IPS-18c (cell line): ENCODE results near the gene PROX1.
A peak's percentile ranks its signal among the peaks of the same experiment; 100 is the strongest.

Source experiments
- H3K4me3 ChIP-seq: 2 replicates; pipeline ENCODE4 v1.7.0; 2013; ENCODE audit warnings: low read depth, mild to moderate bottlenecking, low read length, moderate library complexity; ENCODE audit not compliant: insufficient read depth
- H3K9me3 ChIP-seq: one replicate; pipeline ENCODE4 v1.6.1; 2013; ENCODE audit warnings: mild to moderate bottlenecking, low read length, moderate library complexity; ENCODE audit not compliant: control insufficient read depth, insufficient read depth

PROX1 gene, protein sequence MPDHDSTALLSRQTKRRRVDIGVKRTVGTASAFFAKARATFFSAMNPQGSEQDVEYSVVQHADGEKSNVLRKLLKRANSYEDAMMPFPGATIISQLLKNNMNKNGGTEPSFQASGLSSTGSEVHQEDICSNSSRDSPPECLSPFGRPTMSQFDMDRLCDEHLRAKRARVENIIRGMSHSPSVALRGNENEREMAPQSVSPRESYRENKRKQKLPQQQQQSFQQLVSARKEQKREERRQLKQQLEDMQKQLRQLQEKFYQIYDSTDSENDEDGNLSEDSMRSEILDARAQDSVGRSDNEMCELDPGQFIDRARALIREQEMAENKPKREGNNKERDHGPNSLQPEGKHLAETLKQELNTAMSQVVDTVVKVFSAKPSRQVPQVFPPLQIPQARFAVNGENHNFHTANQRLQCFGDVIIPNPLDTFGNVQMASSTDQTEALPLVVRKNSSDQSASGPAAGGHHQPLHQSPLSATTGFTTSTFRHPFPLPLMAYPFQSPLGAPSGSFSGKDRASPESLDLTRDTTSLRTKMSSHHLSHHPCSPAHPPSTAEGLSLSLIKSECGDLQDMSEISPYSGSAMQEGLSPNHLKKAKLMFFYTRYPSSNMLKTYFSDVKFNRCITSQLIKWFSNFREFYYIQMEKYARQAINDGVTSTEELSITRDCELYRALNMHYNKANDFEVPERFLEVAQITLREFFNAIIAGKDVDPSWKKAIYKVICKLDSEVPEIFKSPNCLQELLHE

DNA sequence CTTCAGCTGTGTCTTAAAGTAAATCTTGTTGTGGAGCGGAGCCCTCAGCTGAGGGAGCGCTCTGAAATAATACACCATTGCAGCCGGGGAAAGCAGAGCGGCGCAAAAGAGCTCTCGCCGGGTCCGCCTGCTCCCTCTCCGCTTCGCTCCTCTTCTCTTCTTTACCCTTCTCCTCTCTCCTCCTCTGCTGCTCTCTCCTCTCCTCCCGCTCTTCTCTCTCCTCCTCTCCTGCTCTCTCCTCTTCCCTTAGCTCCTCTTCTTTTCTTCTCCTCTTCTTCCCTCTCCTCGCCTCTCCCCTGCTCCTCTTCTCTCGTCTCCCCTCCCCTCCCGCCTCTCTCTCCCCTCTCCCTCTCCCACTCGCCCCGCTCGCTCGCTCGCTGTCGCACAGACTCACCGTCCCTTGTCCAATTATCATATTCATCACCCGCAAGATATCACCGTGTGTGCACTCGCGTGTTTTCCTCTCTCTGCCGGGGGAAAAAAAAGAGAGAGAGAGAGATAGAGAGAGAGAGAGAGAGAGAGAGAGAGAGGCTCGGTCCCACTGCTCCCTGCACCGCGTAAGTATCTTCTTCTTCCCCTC is at the start of gene PROX1:
Gene PROX1 (plus strand): TSS at position 47 of the 580 bp plus-strand sequence. CDS start 8,563 bp downstream, outside the sequence.
- H3K4me3 ChIP-seq: peak within 1 kb of the TSS; percentile 64
- no peaks in the 10 kb centered on the region for H3K9me3 ChIP-seq

DNA sequence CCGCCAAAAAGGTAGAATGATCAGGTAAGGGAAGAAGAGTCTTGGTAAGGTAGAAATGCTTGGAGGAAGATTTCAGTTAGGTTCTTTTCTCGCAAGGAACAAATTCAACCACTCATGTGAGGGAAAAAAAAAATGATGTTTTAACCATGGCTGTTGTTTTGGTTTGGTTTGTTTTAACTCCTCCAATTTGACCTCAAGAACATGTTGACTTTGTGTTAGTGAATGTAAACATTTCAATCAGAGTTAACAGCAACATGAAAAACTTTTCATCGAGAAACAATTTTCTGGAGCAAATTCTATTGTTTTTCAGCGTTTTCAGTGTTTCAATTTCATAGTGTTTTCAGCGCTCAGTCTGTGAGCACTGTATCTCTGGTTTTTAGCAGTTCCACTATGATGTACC is 49.0 kb upstream of the PROX1 start:
- Histone ChIP-seq H3K9me3 (no peaks in the 10 kb centered on the region), H3K4me3 (no peak overlapping the region)

DNA sequence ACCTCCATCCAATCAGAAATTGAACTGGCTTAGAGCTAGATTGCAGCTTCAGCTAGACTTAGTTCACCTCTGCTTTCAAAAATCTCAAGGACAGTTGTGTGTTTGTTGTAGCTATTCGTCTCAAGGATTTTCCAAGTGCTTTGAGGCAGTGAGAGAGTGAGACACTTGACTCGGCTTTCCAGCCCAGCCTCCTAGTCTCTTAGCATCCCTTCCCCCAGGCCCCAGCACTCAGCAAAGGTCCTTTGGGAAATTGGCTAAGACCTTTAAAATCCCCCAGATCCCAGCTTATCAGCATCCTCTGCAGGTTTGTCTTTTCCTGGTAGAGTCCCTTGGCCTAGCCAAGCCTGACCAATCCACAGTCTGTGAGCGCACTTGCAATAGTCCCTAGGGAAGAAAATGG is 47.9 kb upstream of the PROX1 start:
- H3K9me3 ChIP-seq: no peaks in the 10 kb centered on the region
- no peak overlapping the region for H3K4me3 ChIP-seq

- Histone ChIP-seq H3K4me3 (no peak overlapping the region), H3K9me3 (no peaks in the 10 kb centered on the region)
Measured at GRCh38 chr1:213940947-213941346, 46.8 kb upstream of the PROX1 start.

- no peak overlapping the region for H3K4me3 ChIP-seq
- no peaks in the 10 kb centered on the region for H3K9me3 ChIP-seq
Measured at GRCh38 chr1:213942061-213942460, 45.7 kb upstream of the PROX1 start.

DNA sequence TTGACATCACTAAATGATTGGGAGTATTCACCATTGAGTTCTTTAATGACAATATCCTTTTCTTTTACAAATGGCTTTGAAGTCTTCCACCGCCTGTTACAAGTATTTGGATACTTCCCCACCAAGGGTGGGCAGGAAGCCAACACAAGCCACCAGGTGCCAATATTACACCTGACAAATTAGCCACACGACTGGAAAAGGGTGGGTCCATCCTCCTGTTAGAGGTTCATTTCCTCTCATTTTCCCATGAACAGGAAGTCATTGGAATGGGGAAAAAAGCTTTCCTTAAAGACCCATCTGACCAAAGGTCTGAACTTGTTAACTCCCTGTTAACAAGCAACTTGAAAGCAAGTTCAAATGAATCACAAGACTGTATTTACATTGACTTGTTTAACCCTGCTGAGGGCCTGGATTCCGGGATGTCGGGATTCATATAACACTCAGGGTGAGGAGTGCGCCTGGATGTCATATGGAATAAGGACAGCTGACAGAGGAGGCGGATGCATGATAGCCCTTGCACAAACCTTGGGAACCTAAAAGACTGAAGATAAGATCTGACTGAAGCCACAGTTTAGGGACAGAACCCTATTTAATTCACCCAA is 40.5 kb upstream of the PROX1 start:
- Histone ChIP-seq H3K4me3 (no peak overlapping the region), H3K9me3 (no peaks in the 10 kb centered on the region)

DNA sequence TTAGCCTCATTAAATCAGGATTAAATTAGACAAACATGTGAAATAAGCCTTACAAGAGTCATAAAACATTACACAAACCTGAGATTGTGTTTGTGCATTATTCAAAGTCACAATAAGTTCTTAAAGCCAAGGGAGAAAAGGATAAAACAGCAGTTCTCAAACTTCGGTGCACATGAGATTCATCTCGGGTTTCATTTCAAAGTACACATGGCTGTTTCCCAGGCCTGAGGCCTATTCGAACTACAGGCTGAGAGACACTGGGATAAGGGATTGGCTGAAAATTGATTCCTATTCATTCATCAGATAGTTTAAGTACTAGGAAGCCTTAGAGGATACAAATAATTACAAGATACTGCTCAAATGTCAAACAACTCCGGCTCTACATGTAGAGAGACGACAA is 35.9 kb upstream of the PROX1 start:
- no peak overlapping the region for H3K4me3 ChIP-seq
- H3K9me3 ChIP-seq: no peaks in the 10 kb centered on the region

- H3K4me3 ChIP-seq: no peak overlapping the region
- no peaks in the 10 kb centered on the region for H3K9me3 ChIP-seq
Measured at GRCh38 chr1:213953806-213954205, 34.0 kb upstream of the PROX1 start.

DNA sequence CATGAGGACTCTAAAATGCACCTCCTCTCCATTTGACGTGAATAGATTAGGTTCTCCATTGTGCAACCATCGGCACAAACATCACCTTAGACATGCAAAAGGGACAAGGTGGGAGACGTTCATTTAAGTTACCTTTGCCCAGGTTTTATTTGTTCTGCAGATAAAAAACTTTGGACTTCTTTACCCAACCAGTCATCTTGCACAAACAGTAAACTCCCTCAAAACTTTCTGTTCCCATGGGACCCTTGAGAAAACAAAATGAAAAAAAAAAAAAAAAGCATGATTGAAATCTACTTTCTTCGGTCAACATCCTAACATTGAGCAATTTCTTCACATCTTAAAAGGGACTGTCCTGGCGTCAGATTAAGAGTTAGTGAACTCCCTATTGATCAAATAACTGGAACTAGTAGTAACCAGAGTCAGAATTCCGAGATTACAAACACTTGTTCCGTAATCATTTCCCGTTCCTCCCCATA is 31.4 kb upstream of the PROX1 start:
- no peak overlapping the region for H3K4me3 ChIP-seq
- no peaks in the 10 kb centered on the region for H3K9me3 ChIP-seq

DNA sequence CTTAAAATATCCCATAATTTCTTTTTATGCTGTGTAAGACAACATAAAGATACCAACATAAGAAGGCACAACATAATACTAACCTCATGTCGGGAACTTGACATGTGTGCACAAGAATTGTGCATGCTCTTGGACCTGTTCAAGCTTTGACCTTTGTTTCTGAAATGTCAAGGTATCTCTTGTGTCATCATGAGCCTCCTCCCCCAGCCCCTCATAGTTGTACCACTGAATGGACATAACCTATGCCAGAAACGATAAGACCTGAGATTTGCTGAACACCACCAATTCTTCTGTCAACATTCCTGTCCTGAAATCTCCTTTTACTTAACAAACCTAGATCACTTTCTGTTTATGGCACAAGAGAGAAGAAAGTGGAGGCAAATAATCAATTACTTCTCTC is 29.4 kb upstream of the PROX1 start:
- Histone ChIP-seq H3K4me3 (no peak overlapping the region), H3K9me3 (no peaks in the 10 kb centered on the region)

DNA sequence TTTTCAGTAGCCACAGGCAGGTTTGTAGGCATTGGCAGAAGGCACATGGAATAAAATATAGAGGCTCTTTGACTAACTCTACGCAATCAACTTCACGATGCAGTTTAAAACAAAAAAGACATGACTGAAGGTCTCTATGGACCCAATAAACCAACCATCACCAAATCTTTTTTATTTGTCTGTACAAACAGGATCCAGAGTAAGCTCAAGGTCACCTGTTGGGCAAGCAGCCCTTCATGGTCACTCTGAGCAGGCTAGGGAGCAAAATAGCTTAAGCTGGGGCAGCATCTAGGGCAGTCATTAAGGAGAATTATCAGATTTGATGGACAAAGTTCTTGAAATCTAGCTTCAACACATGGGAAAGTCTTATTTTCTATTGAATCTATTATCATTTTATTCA is 26.8 kb upstream of the PROX1 start:
- no peak overlapping the region for H3K4me3 ChIP-seq
- no peaks in the 10 kb centered on the region for H3K9me3 ChIP-seq

GRCh38 chr1:213962508-213962907 is 25.3 kb upstream of the PROX1 start:
- no peaks in the 10 kb centered on the region for H3K9me3 ChIP-seq
- H3K4me3 ChIP-seq: no peak overlapping the region

- Histone ChIP-seq H3K4me3 (no peak overlapping the region), H3K9me3 (no peaks in the 10 kb centered on the region)
Measured at GRCh38 chr1:213966122-213966521, 21.7 kb upstream of the PROX1 start.

- Histone ChIP-seq H3K4me3 (no peak overlapping the region), H3K9me3 (no peaks in the 10 kb centered on the region)
Measured at GRCh38 chr1:213968146-213968825, 19.5 kb upstream of the PROX1 start.

GRCh38 chr1:213969958-213970555 is 17.7 kb upstream of the PROX1 start:
- Histone ChIP-seq H3K4me3 (no peak overlapping the region), H3K9me3 (no peaks in the 10 kb centered on the region)

DNA sequence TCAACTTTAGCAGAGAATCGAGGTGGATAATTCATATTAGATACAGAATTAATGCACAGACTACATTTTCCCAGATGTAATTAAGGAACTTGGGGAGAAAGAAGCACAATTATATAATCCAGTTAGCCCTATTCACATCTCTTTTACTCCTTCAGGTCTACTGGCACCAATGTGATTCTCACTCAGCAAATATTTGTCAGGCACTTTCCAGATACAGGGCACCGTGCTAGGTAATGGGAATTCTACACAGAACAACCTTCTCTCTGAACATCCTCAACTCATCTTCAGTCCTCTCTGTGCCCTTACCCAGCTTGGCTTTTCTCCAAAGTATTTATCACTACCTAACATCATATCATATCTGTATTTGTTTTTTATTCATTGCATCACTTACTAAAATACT is 15.6 kb upstream of the PROX1 start:
- Histone ChIP-seq H3K4me3 (no peak overlapping the region), H3K9me3 (no peaks in the 10 kb centered on the region)

DNA sequence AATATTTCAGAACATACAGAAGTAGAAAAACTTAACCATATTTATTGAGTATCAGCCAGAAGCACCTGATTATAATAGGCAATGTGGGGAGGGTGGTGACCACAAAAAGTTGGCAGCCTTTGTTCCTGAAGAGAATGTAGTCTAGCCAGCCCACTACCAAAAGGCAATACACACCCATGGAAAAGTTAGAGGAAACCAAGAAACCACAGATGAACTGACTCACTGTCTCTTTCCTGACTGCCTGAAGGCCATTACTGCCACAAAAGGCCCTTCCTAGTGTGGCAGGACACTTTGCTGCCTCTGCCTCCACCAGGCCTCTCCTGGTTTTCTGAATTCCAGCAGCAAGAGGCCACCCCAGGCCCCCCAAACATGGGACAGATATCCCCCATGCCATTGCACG is 14.6 kb upstream of the PROX1 start:
- no peaks in the 10 kb centered on the region for H3K9me3 ChIP-seq
- no peak overlapping the region for H3K4me3 ChIP-seq
